HEK293T (cell line): ENCODE data around the gene BMF.

Experiments used
- CTBP1 ChIP-seq: fragments of 450-650 bp; IDR thresholded peaks from 2 replicates; pipeline ENCODE4 v1.6.1; 2016; ENCODE audit warnings: borderline replicate concordance
- FOXK2 ChIP-seq: fragments of 450-650 bp; IDR thresholded peaks from 2 replicates; pipeline ENCODE4 v1.6.1; 2016; ENCODE audit warnings: mild to moderate bottlenecking
- FOXM1 ChIP-seq: fragments of 450-650 bp; IDR thresholded peaks from 2 replicates; pipeline ENCODE4 v1.6.1; 2017; ENCODE audit warnings: mild to moderate bottlenecking, borderline replicate concordance
- L3MBTL2 ChIP-seq: fragments of 450-650 bp; conservative IDR thresholded peaks from 2 replicates; pipeline ENCODE4 v1.6.1; 2016; ENCODE audit warnings: mild to moderate bottlenecking
- SUZ12 ChIP-seq: fragments of 450-650 bp; IDR thresholded peaks from 2 replicates; pipeline ENCODE4 v1.6.1; 2016; ENCODE audit warnings: mild to moderate bottlenecking

GRCh38 chr15:40046721-40047414 is 61.8 kb downstream of the BMF start:
- TF ChIP-seq FOXM1 (no peak), CTBP1 (no peak), L3MBTL2 (no peak), SUZ12 (no peak), FOXK2 (no peak)
